ENCODE data around the gene RBCK1. TPM values are rescaled to one million over a fixed set of nuclear protein-coding genes. Genes with fewer than 3 reads are reported as not detected.

RBCK1 gene
- total and polyA plus RNA-seq, 9 of the 15 experiments (the other 6 are each of a cell fraction or from before 2014, with no cell fraction given): 5.9 to 59.3 (median 26.5) TPM

DNA sequence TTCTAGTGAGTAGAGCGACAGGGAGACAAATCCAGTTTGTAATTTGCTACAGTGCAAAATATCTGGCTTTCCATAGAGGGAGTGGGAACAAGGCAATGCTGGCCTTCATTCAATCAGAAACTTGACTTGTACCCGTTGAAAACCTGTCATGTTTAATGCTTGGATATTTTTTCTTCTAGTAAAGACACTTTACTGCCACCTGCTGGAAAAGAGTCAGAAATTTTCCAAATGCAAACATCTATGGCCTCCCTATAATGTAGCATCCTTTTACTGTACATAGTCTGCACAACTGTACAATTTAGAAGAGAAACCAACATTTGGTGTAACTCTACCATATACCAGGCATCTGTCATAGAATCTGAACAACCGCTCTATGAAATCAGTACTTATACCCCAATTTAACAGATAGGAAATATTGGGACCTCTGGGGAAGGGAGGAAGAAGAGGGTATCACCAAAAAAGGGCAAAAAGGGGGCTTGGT lies 70.9 kb downstream of the RBCK1 start (continued):
- TF ChIP-seq SAFB2 (IDR thresholded peaks at IDR 0.05; ENCODE audit: borderline replicate concordance, low read depth, low read length, severe bottlenecking) (no peak), MCM3 (IDR thresholded peaks at IDR 0.05) (no peak), ZNF311 (CRISPR knock-in tag; IDR thresholded peaks at IDR 0.05) (no peak), ZNF76 (CRISPR knock-in tag; IDR thresholded peaks at IDR 0.05; ENCODE audit: borderline replicate concordance) (no peak), ZNF274 (IDR thresholded peaks at IDR 0.05; ENCODE audit: borderline replicate concordance, low read depth, low read length) (no peak), DDX20 (tag; IDR thresholded peaks at IDR 0.05; ENCODE audit: low read depth) (no peak), ZNF589 (CRISPR knock-in tag; IDR thresholded peaks at IDR 0.05; ENCODE audit: low read depth) (peak; percentile 31; the same call in 1 of the 2 replicates), RNF2 (IDR thresholded peaks at IDR 0.05) (no peak), RBM15 (IDR thresholded peaks at IDR 0.05; ENCODE audit: insufficient read depth, low read length) (no peak), SMAD2 (IDR thresholded peaks at IDR 0.05; ENCODE audit: low read depth, low read length) (no peak), ATF1 (CRISPR knock-in tag; IDR thresholded peaks at IDR 0.05) (no peak), ATF1 (tag; IDR thresholded peaks at IDR 0.05) (no peak), ZFP30 (CRISPR knock-in tag; IDR thresholded peaks at IDR 0.05; ENCODE audit: borderline replicate concordance) (no peak), MTA3 (IDR thresholded peaks at IDR 0.05; ENCODE audit: borderline replicate concordance) (no peak), MCM7 (IDR thresholded peaks at IDR 0.05) (no peak), L3MBTL2 (IDR thresholded peaks at IDR 0.05) (no peak)
- TF ChIP-seq, protein P1, sequence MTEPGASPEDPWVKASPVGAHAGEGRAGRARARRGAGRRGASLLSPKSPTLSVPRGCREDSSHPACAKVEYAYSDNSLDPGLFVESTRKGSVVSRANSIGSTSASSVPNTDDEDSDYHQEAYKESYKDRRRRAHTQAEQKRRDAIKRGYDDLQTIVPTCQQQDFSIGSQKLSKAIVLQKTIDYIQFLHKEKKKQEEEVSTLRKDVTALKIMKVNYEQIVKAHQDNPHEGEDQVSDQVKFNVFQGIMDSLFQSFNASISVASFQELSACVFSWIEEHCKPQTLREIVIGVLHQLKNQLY (CRISPR knock-in tag; conservative IDR thresholded peaks at IDR 0.05): no peak
- TF ChIP-seq, protein P2, sequence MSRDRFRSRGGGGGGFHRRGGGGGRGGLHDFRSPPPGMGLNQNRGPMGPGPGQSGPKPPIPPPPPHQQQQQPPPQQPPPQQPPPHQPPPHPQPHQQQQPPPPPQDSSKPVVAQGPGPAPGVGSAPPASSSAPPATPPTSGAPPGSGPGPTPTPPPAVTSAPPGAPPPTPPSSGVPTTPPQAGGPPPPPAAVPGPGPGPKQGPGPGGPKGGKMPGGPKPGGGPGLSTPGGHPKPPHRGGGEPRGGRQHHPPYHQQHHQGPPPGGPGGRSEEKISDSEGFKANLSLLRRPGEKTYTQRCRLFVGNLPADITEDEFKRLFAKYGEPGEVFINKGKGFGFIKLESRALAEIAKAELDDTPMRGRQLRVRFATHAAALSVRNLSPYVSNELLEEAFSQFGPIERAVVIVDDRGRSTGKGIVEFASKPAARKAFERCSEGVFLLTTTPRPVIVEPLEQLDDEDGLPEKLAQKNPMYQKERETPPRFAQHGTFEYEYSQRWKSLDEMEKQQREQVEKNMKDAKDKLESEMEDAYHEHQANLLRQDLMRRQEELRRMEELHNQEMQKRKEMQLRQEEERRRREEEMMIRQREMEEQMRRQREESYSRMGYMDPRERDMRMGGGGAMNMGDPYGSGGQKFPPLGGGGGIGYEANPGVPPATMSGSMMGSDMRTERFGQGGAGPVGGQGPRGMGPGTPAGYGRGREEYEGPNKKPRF (IDR thresholded peaks at IDR 0.05; ENCODE audit: low read depth, low read length): no peak
- TF ChIP-seq, protein P3, sequence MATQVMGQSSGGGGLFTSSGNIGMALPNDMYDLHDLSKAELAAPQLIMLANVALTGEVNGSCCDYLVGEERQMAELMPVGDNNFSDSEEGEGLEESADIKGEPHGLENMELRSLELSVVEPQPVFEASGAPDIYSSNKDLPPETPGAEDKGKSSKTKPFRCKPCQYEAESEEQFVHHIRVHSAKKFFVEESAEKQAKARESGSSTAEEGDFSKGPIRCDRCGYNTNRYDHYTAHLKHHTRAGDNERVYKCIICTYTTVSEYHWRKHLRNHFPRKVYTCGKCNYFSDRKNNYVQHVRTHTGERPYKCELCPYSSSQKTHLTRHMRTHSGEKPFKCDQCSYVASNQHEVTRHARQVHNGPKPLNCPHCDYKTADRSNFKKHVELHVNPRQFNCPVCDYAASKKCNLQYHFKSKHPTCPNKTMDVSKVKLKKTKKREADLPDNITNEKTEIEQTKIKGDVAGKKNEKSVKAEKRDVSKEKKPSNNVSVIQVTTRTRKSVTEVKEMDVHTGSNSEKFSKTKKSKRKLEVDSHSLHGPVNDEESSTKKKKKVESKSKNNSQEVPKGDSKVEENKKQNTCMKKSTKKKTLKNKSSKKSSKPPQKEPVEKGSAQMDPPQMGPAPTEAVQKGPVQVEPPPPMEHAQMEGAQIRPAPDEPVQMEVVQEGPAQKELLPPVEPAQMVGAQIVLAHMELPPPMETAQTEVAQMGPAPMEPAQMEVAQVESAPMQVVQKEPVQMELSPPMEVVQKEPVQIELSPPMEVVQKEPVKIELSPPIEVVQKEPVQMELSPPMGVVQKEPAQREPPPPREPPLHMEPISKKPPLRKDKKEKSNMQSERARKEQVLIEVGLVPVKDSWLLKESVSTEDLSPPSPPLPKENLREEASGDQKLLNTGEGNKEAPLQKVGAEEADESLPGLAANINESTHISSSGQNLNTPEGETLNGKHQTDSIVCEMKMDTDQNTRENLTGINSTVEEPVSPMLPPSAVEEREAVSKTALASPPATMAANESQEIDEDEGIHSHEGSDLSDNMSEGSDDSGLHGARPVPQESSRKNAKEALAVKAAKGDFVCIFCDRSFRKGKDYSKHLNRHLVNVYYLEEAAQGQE (IDR thresholded peaks at IDR 0.05; ENCODE audit: borderline replicate concordance): peak; percentile 69; the same call in 1 of the 2 replicates
- TF ChIP-seq, protein P3 (CRISPR knock-in tag; IDR thresholded peaks at IDR 0.05; ENCODE audit: low read depth): no peak
